Brain microvascular endothelial cell (primary cell): Measurements from ENCODE around the gene C5.
A peak's percentile ranks its signal among the peaks of the same experiment; 100 is the strongest.

Experiments used
- DNase-seq: peaks from one replicate; pipeline ENCODE4 v3.0.0-alpha.2; 2020
- H3K27ac ChIP-seq: fragments of 250-450 bp; sonication (Bioruptor Pico); 2 replicates; pipeline ENCODE4 v1.5.1; 2020; ENCODE audit warnings: mild to moderate bottlenecking, moderate library complexity
- H3K27me3 ChIP-seq: fragments of 250-450 bp; sonication (Bioruptor Pico); replicated peaks from 2 replicates; pipeline ENCODE4 v1.5.1; 2020; ENCODE audit warnings: mild to moderate bottlenecking
- H3K36me3 ChIP-seq: fragments of 250-450 bp; sonication (Bioruptor Pico); replicated peaks from 2 replicates; pipeline ENCODE4 v1.5.1; 2020; ENCODE audit warnings: mild to moderate bottlenecking
- H3K4me3 ChIP-seq: 2 replicates; pipeline ENCODE4 v1.5.1; 2011; ENCODE audit warnings: low read depth, mild to moderate bottlenecking, control low read depth, low read length, moderate library complexity
- CTCF ChIP-seq: IDR thresholded peaks from 2 replicates; pipeline ENCODE4 v1.5.1; 2011; ENCODE audit warnings: low read depth, mild to moderate bottlenecking, moderate library complexity, low read length, control low read depth, inconsistent platforms; ENCODE audit errors: missing control alignments
- in situ Hi-C: cut with HindIII; loops from 2 replicates; pipeline ENCODE4 v1.10.0; 2017; ENCODE audit warnings: low sequenced_read_pairs, low pct_ligation_motif_present

The C5 gene

DNA sequence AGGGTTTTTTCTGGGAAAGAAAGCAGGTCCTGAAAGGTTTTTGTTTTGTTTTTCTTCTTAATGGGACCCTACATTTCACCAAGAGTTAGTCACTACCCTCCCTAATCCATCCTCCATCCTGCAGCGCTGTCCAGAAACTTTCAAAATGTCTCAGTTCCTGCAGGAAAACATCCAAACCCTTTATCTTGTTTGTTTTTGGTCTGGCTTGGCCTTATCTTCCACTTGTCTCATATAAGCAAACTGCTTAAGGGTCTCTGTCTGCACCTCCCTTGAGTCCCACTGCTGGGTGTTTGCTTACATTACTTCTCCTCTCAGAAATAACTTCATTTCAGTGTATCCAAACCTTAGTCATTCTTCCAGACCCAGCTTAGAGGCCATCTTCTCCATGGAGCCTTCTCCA is 112.5 kb downstream of the C5 start:
- in situ Hi-C loops = no loop called here
- no peak for TF ChIP-seq CTCF
- Histone ChIP-seq H3K4me3 (no peak overlapping the region), H3K27ac (no peak overlapping the region), H3K27me3 (no peaks in the 10 kb centered on the region), H3K36me3 (no peaks in the 10 kb centered on the region)
- DNase-seq = no peak

- in situ Hi-C loops = no loop called here
- Histone ChIP-seq H3K36me3 (no peaks in the 10 kb centered on the region), H3K4me3 (no peak overlapping the region), H3K27me3 (no peaks in the 10 kb centered on the region), H3K27ac (no peak overlapping the region)
- DNase-seq = no peak
- no peak for TF ChIP-seq CTCF
Measured at GRCh38 chr9:120937127-120937526, 112.9 kb downstream of the C5 start.

- Histone ChIP-seq H3K36me3 (no peaks in the 10 kb centered on the region), H3K4me3 (no peak overlapping the region), H3K27me3 (no peaks in the 10 kb centered on the region), H3K27ac (no peak overlapping the region)
- in situ Hi-C loops = no loop called here
- no peak for TF ChIP-seq CTCF
- DNase-seq = no peak
Measured at GRCh38 chr9:120936764-120937122, 113.3 kb downstream of the C5 start.

DNA sequence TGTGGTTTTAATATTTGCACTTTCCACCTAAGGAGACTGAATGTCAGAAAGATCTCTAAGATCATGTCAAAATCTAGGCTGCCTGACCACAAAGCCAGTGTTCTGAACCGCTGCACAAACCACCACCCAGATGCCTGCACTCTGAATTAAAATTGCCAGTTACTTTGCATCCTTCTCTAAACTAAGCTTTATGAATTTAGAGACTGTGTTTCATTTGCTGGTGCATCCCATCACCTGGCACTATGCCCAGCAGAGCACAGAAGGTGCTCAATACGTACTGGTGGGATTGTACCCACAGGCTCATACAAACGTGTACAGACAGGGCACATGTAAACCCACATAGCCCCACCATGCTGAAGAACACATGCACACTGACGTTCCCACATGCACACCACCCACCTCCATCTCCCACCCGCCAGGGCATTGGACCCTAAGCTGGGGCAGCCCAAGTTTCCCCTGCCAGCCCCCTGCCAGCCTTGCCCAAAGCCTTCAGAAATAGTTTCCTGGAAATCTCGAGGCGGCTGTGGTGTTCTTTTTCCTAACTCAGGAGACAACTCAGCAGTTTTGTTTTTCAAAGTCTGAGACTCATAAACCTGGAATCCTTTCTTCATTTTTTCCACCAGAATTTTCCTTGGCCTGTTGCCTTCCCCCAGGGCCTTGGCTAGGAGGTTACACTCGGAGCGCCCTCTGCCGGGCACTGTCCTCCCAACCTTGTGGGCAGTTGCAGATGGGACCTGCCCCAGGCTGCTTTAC is 113.9 kb downstream of the C5 start:
- Histone ChIP-seq H3K27me3 (no peaks in the 10 kb centered on the region), H3K27ac (peak overlapping the region; percentile 60), H3K36me3 (no peaks in the 10 kb centered on the region), H3K4me3 (peak overlapping the region; percentile 35)
- TF ChIP-seq CTCF = peak; percentile 97
- peak; percentile 93 for DNase-seq
- in situ Hi-C loops = no loop called here

DNA sequence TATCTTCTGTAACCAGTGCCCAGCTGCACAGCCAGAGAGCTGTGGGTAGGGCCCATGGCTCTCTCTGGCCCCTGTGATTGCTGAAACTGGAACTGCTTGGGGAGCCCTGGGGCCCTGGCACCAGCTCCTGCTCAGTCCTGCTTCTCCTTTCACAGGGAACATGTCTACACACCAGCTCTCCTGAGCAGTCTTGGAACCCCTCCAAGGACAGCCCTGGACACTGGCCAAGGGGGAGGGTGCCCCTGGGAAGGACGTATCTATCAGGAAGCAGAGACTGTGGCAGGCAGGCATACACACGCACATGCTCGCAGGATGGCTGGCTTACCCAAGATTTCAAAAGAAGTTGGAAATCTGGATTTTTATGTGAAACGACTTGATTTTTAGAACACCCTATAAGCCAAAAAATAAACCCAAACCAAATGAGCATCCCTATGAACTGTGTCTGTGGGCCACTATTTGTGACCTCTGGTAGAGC is 114.7 kb downstream of the C5 start:
- no peak overlapping the region for H3K4me3 ChIP-seq
- peak overlapping the region; percentile 60 for H3K27ac ChIP-seq
- H3K27me3 ChIP-seq = no peaks in the 10 kb centered on the region
- no peak for TF ChIP-seq CTCF
- peak; percentile 92 for DNase-seq
- no peaks in the 10 kb centered on the region for H3K36me3 ChIP-seq
- in situ Hi-C loops = no loop called here

GRCh38 chr9:120934281-120934680 is 115.8 kb downstream of the C5 start:
- in situ Hi-C loops = no loop called here
- H3K36me3 ChIP-seq = no peaks in the 10 kb centered on the region
- DNase-seq = no peak
- no peak for TF ChIP-seq CTCF
- H3K27me3 ChIP-seq = no peaks in the 10 kb centered on the region
- H3K4me3 ChIP-seq = no peak overlapping the region
- H3K27ac ChIP-seq = no peak overlapping the region
